ENCODE results near the gene PLRG1.

PLRG1 gene

DNA sequence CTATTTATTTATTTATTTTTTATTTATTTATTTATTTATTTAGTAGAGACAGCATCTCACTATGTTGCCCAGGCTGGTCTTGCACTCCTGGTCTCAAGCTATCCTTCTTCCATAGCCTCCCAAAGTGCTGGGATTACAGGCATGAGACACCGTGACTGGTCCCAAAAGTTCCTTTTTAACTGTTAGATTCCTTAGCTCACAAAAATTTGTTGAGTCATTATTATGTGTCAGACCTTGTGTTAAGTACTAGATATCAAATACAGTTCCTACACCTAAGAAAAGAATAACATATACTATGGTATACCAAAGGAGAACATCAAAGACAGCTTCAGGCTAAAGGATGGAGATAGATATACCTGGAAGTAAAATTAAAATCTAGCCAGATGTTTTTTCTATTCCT, 28.7 kb upstream of the PLRG1 start:
- intact Hi-C loops (cut with DNase I; ENCODE audit: low total_unique reads) = no loop called here

GRCh38 chr4:154577324-154577723, 27.1 kb upstream of the PLRG1 start:
- DNase-seq = no peak
- peaks cover 0 to 7% of the 10 kb centered on the region in 2 donors for H3K27me3 ChIP-seq
- no peak for TF ChIP-seq CTCF (IDR thresholded peaks at IDR 0.05)
- H3K36me3 ChIP-seq = no peaks in the 10 kb centered on the region
- H3K4me1 ChIP-seq = no peaks in the 10 kb centered on the region
- intact Hi-C loops (cut with DNase I; ENCODE audit: low total_unique reads) = no loop called here
- no peak overlapping the region for H3K27ac ChIP-seq
- H3K4me3 ChIP-seq = no peak overlapping the region
- H3K9me3 ChIP-seq = no peaks in the 10 kb centered on the region

More for the DNA sequence above, 28.7 kb upstream of the PLRG1 start:
- H3K9me3 ChIP-seq = no peaks in the 10 kb centered on the region
- TF ChIP-seq CTCF (IDR thresholded peaks at IDR 0.05) = no peak
- no peaks in the 10 kb centered on the region for H3K4me1 ChIP-seq
- no peaks in the 10 kb centered on the region for H3K36me3 ChIP-seq
- no peak overlapping the region for H3K27ac ChIP-seq
- no peak overlapping the region for H3K4me3 ChIP-seq
- DNase-seq = no peak
- H3K27me3 ChIP-seq = peaks cover 0 to 7% of the 10 kb centered on the region in 2 donors

- peaks cover 0 to 7% of the 10 kb centered on the region in 2 donors for H3K27me3 ChIP-seq
- no peak overlapping the region for H3K27ac ChIP-seq
- no peak for TF ChIP-seq CTCF (IDR thresholded peaks at IDR 0.05)
- DNase-seq = no peak
- intact Hi-C loops (cut with DNase I; ENCODE audit: low total_unique reads) = no loop called here
- H3K9me3 ChIP-seq = no peaks in the 10 kb centered on the region
- H3K4me3 ChIP-seq = no peak overlapping the region
- H3K36me3 ChIP-seq = no peaks in the 10 kb centered on the region
- H3K4me1 ChIP-seq = no peaks in the 10 kb centered on the region
Measured at GRCh38 chr4:154574311-154574710, 24.1 kb upstream of the PLRG1 start.

DNA sequence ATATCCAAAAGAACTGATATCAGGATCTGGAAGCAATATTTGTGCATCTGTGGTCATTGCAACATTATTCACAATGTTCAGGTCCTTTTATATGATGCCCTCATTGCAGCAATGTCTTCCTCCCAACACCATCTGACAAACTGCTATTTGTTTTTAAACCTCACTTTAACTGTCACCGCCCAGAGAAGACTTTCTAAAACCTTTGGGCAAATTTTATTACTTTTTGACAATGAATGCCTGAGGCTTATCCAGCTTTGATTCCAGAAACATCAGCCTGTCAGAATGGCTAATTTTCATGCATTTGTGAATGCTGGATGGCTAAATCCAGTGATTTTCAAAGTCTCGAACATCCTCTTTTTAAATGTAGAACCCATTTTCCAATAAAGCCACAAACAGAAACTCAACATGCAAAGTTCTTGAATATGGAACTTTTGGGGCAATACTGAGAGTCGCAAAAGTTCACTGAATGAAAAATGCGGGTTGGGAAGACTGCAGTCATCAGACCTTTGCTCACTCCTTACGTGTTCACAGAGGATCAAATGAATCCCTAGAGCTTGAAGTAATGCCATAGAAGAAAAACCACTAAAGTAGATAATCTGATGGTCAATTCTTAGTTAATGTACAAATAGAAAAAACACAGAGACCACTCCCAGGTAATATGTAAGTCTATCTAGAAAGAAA, 23.1 kb upstream of the PLRG1 start:
- H3K4me1 ChIP-seq = no peaks in the 10 kb centered on the region
- DNase-seq = no peak
- intact Hi-C loops (cut with DNase I; ENCODE audit: low total_unique reads) = no loop called here
- no peak for TF ChIP-seq CTCF (IDR thresholded peaks at IDR 0.05)
- H3K4me3 ChIP-seq = no peak overlapping the region
- no peaks in the 10 kb centered on the region for H3K36me3 ChIP-seq
- peaks cover 0 to 7% of the 10 kb centered on the region in 2 donors for H3K27me3 ChIP-seq
- H3K27ac ChIP-seq = no peak overlapping the region
- H3K9me3 ChIP-seq = no peaks in the 10 kb centered on the region

DNA sequence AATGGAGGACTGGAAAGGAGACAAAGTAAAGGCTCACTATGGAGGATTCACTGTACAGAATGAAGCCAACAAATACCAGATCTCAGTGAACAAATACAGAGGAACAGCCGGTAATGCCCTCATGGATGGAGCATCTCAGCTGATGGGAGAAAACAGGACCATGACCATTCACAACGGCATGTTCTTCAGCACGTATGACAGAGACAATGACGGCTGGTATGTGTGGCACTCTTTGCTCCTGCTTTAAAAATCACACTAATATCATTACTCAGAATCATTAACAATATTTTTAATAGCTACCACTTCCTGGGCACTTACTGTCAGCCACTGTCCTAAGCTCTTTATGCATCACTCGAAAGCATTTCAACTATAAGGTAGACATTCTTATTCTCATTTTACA, 19.4 kb upstream of the PLRG1 start:
- H3K9me3 ChIP-seq = no peaks in the 10 kb centered on the region
- no peak for DNase-seq
- no peaks in the 10 kb centered on the region for H3K36me3 ChIP-seq
- intact Hi-C loops (cut with DNase I; ENCODE audit: low total_unique reads) = no loop called here
- H3K27me3 ChIP-seq = no peaks in the 10 kb centered on the region
- TF ChIP-seq CTCF (IDR thresholded peaks at IDR 0.05) = no peak
- H3K27ac ChIP-seq = no peak overlapping the region
- no peak overlapping the region for H3K4me3 ChIP-seq
- no peaks in the 10 kb centered on the region for H3K4me1 ChIP-seq

DNA sequence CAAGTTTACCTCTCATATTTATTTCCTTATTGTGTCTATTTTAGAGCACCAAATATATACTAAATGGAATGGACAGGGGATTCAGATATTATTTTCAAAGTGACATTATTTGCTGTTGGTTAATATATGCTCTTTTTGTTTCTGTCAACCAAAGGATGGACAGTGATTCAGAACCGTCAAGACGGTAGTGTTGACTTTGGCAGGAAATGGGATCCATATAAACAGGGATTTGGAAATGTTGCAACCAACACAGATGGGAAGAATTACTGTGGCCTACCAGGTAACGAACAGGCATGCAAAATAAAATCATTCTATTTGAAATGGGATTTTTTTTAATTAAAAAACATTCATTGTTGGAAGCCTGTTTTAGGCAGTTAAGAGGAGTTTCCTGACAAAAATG, 18.8 kb upstream of the PLRG1 start:
- no peaks in the 10 kb centered on the region for H3K36me3 ChIP-seq
- no peak for TF ChIP-seq CTCF (IDR thresholded peaks at IDR 0.05)
- H3K27ac ChIP-seq = no peak overlapping the region
- DNase-seq = no peak
- no peaks in the 10 kb centered on the region for H3K27me3 ChIP-seq
- no peak overlapping the region for H3K4me3 ChIP-seq
- H3K9me3 ChIP-seq = no peaks in the 10 kb centered on the region
- H3K4me1 ChIP-seq = no peaks in the 10 kb centered on the region
- intact Hi-C loops (cut with DNase I; ENCODE audit: low total_unique reads) = no loop called here
